CD4-positive, alpha-beta memory T cell (primary cell): ENCODE data around the gene CNNM1. TPM values are rescaled to one million over a fixed set of nuclear protein-coding genes. Genes with fewer than 3 reads are reported as not detected.

Source experiments
- CTCF ChIA-PET: fragments of 350-600 bp; sonication (Branson Sonifier 250); formaldehyde crosslinking; loops from one replicate; lab custom pipeline; 2021; ENCODE audit warnings: inconsistent platforms; ENCODE audit not compliant: partially characterized antibody; lab: Charles Lee
- POLR2A ChIA-PET: fragments of 350-600 bp; sonication (Branson Sonifier 250); formaldehyde crosslinking; loops from one replicate; lab custom pipeline; 2021; ENCODE audit not compliant: partially characterized antibody; lab: Charles Lee
- DNase-seq, 5 donors: peaks; one replicate each; pipeline versions ENCODE4 v3.0.0 to v3.0.0-alpha.2; 2020 to 2022; ENCODE audit warnings: mixed read lengths in 1 of 5
- H3K27ac ChIP-seq: one replicate; pipeline ENCODE4 v1.7.0; 2013; ENCODE audit warnings: low read depth, low read length
- H3K27me3 ChIP-seq: 2 replicates; pipeline ENCODE4 v1.7.0; 2013; ENCODE audit warnings: mild to moderate bottlenecking, low read length, moderate library complexity; ENCODE audit not compliant: insufficient read depth
- H3K36me3 ChIP-seq: 2 replicates; pipeline ENCODE4 v1.7.0; 2013; ENCODE audit warnings: mild to moderate bottlenecking, low read length, moderate library complexity; ENCODE audit not compliant: insufficient read depth
- H3K4me1 ChIP-seq: 2 replicates; pipeline ENCODE4 v1.7.0; 2013; ENCODE audit warnings: mild to moderate bottlenecking, low read length, moderate library complexity; ENCODE audit not compliant: insufficient read depth
- H3K4me3 ChIP-seq, 2 donors: one replicate each; pipeline ENCODE4 v1.7.0; 2013; ENCODE audit warnings: low read length in 2 of 2, mild to moderate bottlenecking in 1 of 2
- H3K9me3 ChIP-seq, 2 donors: one replicate each; pipeline ENCODE4 v1.7.0; 2013; ENCODE audit warnings: low read length in 2 of 2, control low read depth in 1 of 2; ENCODE audit not compliant: control insufficient read depth in 1 of 2
- H3K27ac Mint-ChIP-seq, 7 donors: one replicate each; pipeline ENCODE4 v1.8.0; 2020 to 2021; ENCODE audit warnings: mixed read lengths in 7 of 7, mild to moderate bottlenecking in 6 of 7, inconsistent platforms in 3 of 7, moderate library complexity in 3 of 7
- H3K27me3 Mint-ChIP-seq, 2 donors: one replicate each; pipeline ENCODE4 v1.8.0; 2020 to 2021; ENCODE audit warnings: mixed read lengths in 2 of 2
- H3K36me3 Mint-ChIP-seq, 2 donors: one replicate each; pipeline ENCODE4 v1.8.0; 2020 to 2021; ENCODE audit warnings: mixed read lengths in 2 of 2, inconsistent platforms in 1 of 2, mild to moderate bottlenecking in 1 of 2
- H3K4me1 Mint-ChIP-seq, 4 donors: one replicate each; pipeline ENCODE4 v1.8.0; 2020 to 2021; ENCODE audit warnings: mixed read lengths in 4 of 4, mild to moderate bottlenecking in 1 of 4
- H3K4me3 Mint-ChIP-seq, 8 donors: one replicate each; pipeline ENCODE4 v1.8.0; 2020 to 2021; ENCODE audit warnings: mixed read lengths in 8 of 8, mild to moderate bottlenecking in 7 of 8, moderate library complexity in 6 of 8, inconsistent platforms in 3 of 8
- H3K9me3 Mint-ChIP-seq, 8 donors: one replicate each; pipeline ENCODE4 v1.8.0; 2020 to 2021; ENCODE audit warnings: mixed read lengths in 8 of 8, mild to moderate bottlenecking in 5 of 8, inconsistent platforms in 3 of 8, moderate library complexity in 1 of 8
- intact Hi-C: fragments of 100-400 bp; cut with micrococcal nuclease; formaldehyde crosslinking; loops from one replicate; pipeline ENCODE4 v1.15.1; 2023
- polyA plus RNA-seq, 2 donors: library from polyadenylated mRNA; unstranded; fragments of 300-500 nt; fragmentation: Illumina TruSeq; gene quantifications; one replicate each; pipeline ENCODE4 v1.2.3, GENCODE V29; 2021
- total RNA-seq, 2 experiments: library from RNA; stranded (reverse); gene quantifications; one replicate each; pipeline ENCODE4 v1.2.3, GENCODE V29; 2021

The CNNM1 gene
- total and polyA plus RNA-seq, 4 experiments from 2014 or later, result 0.03 to 0.75 (median 0.47) TPM; not detected in 1

GRCh38 chr10:99422529-99423096, 93.5 kb downstream of the CNNM1 start:
- no peak for DNase-seq
- H3K9me3 ChIP-seq, result no peaks in the 10 kb centered on the region
- intact Hi-C loops, result no loop called here
- H3K27ac ChIP-seq, result no peak overlapping the region
- H3K4me3 ChIP-seq, result no peak overlapping the region
- POLR2A ChIA-PET, result no interaction called here
- H3K36me3 Mint-ChIP-seq, result peaks cover 39 to 50% of the 10 kb centered on the region in 2 donors
- H3K4me1 ChIP-seq, result no peaks in the 10 kb centered on the region
- CTCF ChIA-PET, result no interaction called here
- H3K27me3 Mint-ChIP-seq, result no peaks in the 10 kb centered on the region
- no peak overlapping the region for H3K27ac Mint-ChIP-seq
- H3K36me3 ChIP-seq, result peaks cover 7% of the 10 kb centered on the region
- peaks cover 0 to 2% (median 0%) of the 10 kb centered on the region in 8 donors for H3K9me3 Mint-ChIP-seq
- no peaks in the 10 kb centered on the region for H3K27me3 ChIP-seq
- H3K4me3 Mint-ChIP-seq, result no peak overlapping the region
- H3K4me1 Mint-ChIP-seq, result peaks cover 0 to 5% (median 2%) of the 10 kb centered on the region in 4 donors

- peaks cover 23 to 31% of the 10 kb centered on the region in 2 donors for H3K36me3 Mint-ChIP-seq
- POLR2A ChIA-PET, result no interaction called here
- DNase-seq, result no peak
- H3K4me3 Mint-ChIP-seq, result no peak overlapping the region
- no peaks in the 10 kb centered on the region for H3K27me3 ChIP-seq
- H3K27ac ChIP-seq, result no peak overlapping the region
- H3K9me3 Mint-ChIP-seq, result no peaks in the 10 kb centered on the region
- intact Hi-C loops, result no loop called here
- H3K27ac Mint-ChIP-seq, result peak overlapping the region in 1 of 7 donors; percentile 9
- CTCF ChIA-PET, result interaction anchor here (3.3 kb wide), 1 partner anchor 11 kb away, joined by 21 read pairs; no protein-coding TSS in a partner anchor
- H3K27me3 Mint-ChIP-seq, result no peaks in the 10 kb centered on the region
- H3K36me3 ChIP-seq, result peaks cover 2% of the 10 kb centered on the region
- H3K4me3 ChIP-seq, result no peak overlapping the region
- peaks cover 7% of the 10 kb centered on the region for H3K4me1 ChIP-seq
- no peaks in the 10 kb centered on the region for H3K9me3 ChIP-seq
- H3K4me1 Mint-ChIP-seq, result peaks cover 7 to 11% (median 9%) of the 10 kb centered on the region in 4 donors
Observed at GRCh38 chr10:99424656-99425055, 95.5 kb downstream of the CNNM1 start.

GRCh38 chr10:99425204-99425603, 96.0 kb downstream of the CNNM1 start:
- CTCF ChIA-PET, result interaction anchor here (3.3 kb wide), 1 partner anchor 11 kb away, joined by 21 read pairs; no protein-coding TSS in a partner anchor
- H3K4me3 Mint-ChIP-seq, result no peak overlapping the region
- no peak for DNase-seq

GRCh38 chr10:99426689-99427088, 97.5 kb downstream of the CNNM1 start:
- ChIA-PET POLR2A (no interaction called here), CTCF (interaction anchor here (1.0 kb wide), 1 partner anchor 35 kb away, joined by 3 read pairs; no protein-coding TSS in a partner anchor)
- intact Hi-C loops, result no loop called here
- H3K36me3 ChIP-seq, result no peaks in the 10 kb centered on the region
- DNase-seq, result no peak
- Mint-ChIP-seq H3K36me3 (peaks cover 17 to 20% of the 10 kb centered on the region in 2 donors), H3K27ac (no peak overlapping the region), H3K4me1 (peaks cover 13 to 31% (median 23%) of the 10 kb centered on the region in 4 donors), H3K27me3 (peaks cover 0 to 2% of the 10 kb centered on the region in 2 donors), H3K4me3 (no peak overlapping the region), H3K9me3 (no peaks in the 10 kb centered on the region)
- H3K4me3 ChIP-seq, result no peak overlapping the region
- H3K9me3 ChIP-seq, result no peaks in the 10 kb centered on the region
- H3K27me3 ChIP-seq, result no peaks in the 10 kb centered on the region
- H3K4me1 ChIP-seq, result peaks cover 15% of the 10 kb centered on the region
- no peak overlapping the region for H3K27ac ChIP-seq

More at GRCh38 chr10:99425204-99425603, 96.0 kb downstream of the CNNM1 start:
- no peaks in the 10 kb centered on the region for H3K9me3 ChIP-seq
- intact Hi-C loops, result no loop called here
- H3K4me3 ChIP-seq, result no peak overlapping the region
- no peaks in the 10 kb centered on the region for H3K27me3 ChIP-seq
- Mint-ChIP-seq H3K27ac (no peak overlapping the region), H3K9me3 (no peaks in the 10 kb centered on the region), H3K36me3 (peaks cover 17 to 25% of the 10 kb centered on the region in 2 donors), H3K4me1 (peaks cover 11 to 16% (median 13%) of the 10 kb centered on the region in 4 donors), H3K27me3 (no peaks in the 10 kb centered on the region)
- no peak overlapping the region for H3K27ac ChIP-seq
- H3K4me1 ChIP-seq, result peaks cover 11% of the 10 kb centered on the region
- POLR2A ChIA-PET, result no interaction called here
- no peaks in the 10 kb centered on the region for H3K36me3 ChIP-seq

- Mint-ChIP-seq H3K36me3 (peaks cover 9 to 18% of the 10 kb centered on the region in 2 donors), H3K4me1 (peaks cover 16 to 37% (median 28%) of the 10 kb centered on the region in 4 donors), H3K9me3 (no peaks in the 10 kb centered on the region), H3K27ac (no peak overlapping the region), H3K27me3 (peaks cover 0 to 2% of the 10 kb centered on the region in 2 donors), H3K4me3 (peak overlapping the region in 1 of 8 donors; percentile 7)
- ChIA-PET CTCF (interaction anchor here (0.7 kb wide), 1 partner anchor 9 kb away, joined by 3 read pairs; no protein-coding TSS in a partner anchor), POLR2A (no interaction called here)
- H3K4me1 ChIP-seq, result peaks cover 21% of the 10 kb centered on the region
- H3K4me3 ChIP-seq, result no peak overlapping the region
- H3K27ac ChIP-seq, result no peak overlapping the region
- intact Hi-C loops, result no loop called here
- H3K36me3 ChIP-seq, result no peaks in the 10 kb centered on the region
- DNase-seq, result no peak
- H3K9me3 ChIP-seq, result no peaks in the 10 kb centered on the region
- no peaks in the 10 kb centered on the region for H3K27me3 ChIP-seq
Observed at GRCh38 chr10:99427566-99428190, 98.5 kb downstream of the CNNM1 start.

GRCh38 chr10:99429517-99430095, 100.5 kb downstream of the CNNM1 start:
- intact Hi-C loops, result loop anchor here (1.0 to 10.0 kb wide), 3 partner anchors 191 to 965 kb away; partner anchors contain the start of genes COX15, CUTC and SLC25A28
- Histone ChIP-seq H3K27me3 (no peaks in the 10 kb centered on the region), H3K36me3 (no peaks in the 10 kb centered on the region), H3K4me1 (peaks cover 21% of the 10 kb centered on the region), H3K9me3 (no peaks in the 10 kb centered on the region), H3K4me3 (peak overlapping the region; percentile 88 to 96), H3K27ac (peak overlapping the region; percentile 70)
- peaks cover 0 to 2% of the 10 kb centered on the region in 2 donors for H3K27me3 Mint-ChIP-seq
- H3K4me1 Mint-ChIP-seq, result peaks cover 20 to 44% (median 33%) of the 10 kb centered on the region in 4 donors
- peaks cover 9 to 18% of the 10 kb centered on the region in 2 donors for H3K36me3 Mint-ChIP-seq
- H3K27ac Mint-ChIP-seq, result peak overlapping the region; percentile 2 to 98 (median 91)
- peak overlapping the region; percentile 96 to 99 (median 97) for H3K4me3 Mint-ChIP-seq
- POLR2A ChIA-PET, result interaction anchor here (1.6 to 2.3 kb wide), 2 partner anchors 190 to 230 kb away, joined by 7 to 25 read pairs; partner anchors contain the start of genes ENTPD7 and SLC25A28
- CTCF ChIA-PET, result interaction anchor here (1.0 to 1.9 kb wide), 4 partner anchors 13 to 186 kb away, joined by 3 to 9 read pairs (median 7); no protein-coding TSS in a partner anchor
- H3K9me3 Mint-ChIP-seq, result no peaks in the 10 kb centered on the region
- DNase-seq, result no peak
